Psoas muscle (tissue), 8 donors: ENCODE data around the gene CFAP221. TPM values are rescaled to one million over a fixed set of nuclear protein-coding genes. Genes with fewer than 3 reads are reported as not detected.

Experiments
- ATAC-seq, 4 donors: fragments of 200-7000 bp; cut with Tn5 transposase; one replicate each; pipeline ENCODE4 v1.9.1; 2020; ENCODE audit warnings: moderate library complexity in 3 of 4, mild to moderate bottlenecking in 2 of 4
- DNase-seq, 2 donors: peaks; one replicate each; pipeline ENCODE4 v3.0.0-alpha.2; 2020
- H3K27ac ChIP-seq: fragments of 200-600 bp; one replicate; pipeline ENCODE4 v1.8.0; 2022
- H3K27me3 ChIP-seq, 3 donors: fragments of 200-600 bp in 1 of 3; one replicate each; pipeline versions ENCODE4 v1.6.1 to v1.8.0; 2013 to 2022; ENCODE audit warnings: low read length in 2 of 3, mild to moderate bottlenecking in 2 of 3, moderate library complexity in 1 of 3; ENCODE audit not compliant: insufficient read depth in 3 of 3
- H3K36me3 ChIP-seq, 2 donors: fragments of 200-600 bp in 1 of 2; one replicate each; pipeline versions ENCODE4 v1.6.1 to v1.8.0; 2013 to 2022; ENCODE audit warnings: low read depth in 1 of 2, mild to moderate bottlenecking in 1 of 2, moderate library complexity in 1 of 2; ENCODE audit not compliant: insufficient read depth in 1 of 2
- H3K4me1 ChIP-seq: fragments of 200-600 bp; one replicate; pipeline ENCODE4 v1.8.0; 2022
- H3K4me3 ChIP-seq: fragments of 200-600 bp; one replicate; pipeline ENCODE4 v1.8.0; 2022; ENCODE audit warnings: mild to moderate bottlenecking
- H3K9me3 ChIP-seq: fragments of 200-600 bp; one replicate; pipeline ENCODE4 v1.8.0; 2022
- CTCF ChIP-seq: fragments of 200-600 bp; IDR thresholded peaks from one replicate; pipeline ENCODE4 v1.8.0; 2022; ENCODE audit warnings: antibody characterized with exemption
- WGBS, 3 donors: extraction: QIAGEN DNeasy Blood & Tissue Kit; methylation state at CpG; one replicate each; pipeline versions ENCODE4 v1.1.6 to v1.1.7; 2013; 5-methylcytosine and 5-hydroxymethylcytosine counted together
- intact Hi-C, 2 donors: fragments of 100-400 bp; cut with DNase I; formaldehyde crosslinking; loops; one replicate each; pipeline versions ENCODE4 v1.11.0 to v1.14.2; 2022
- polyA plus RNA-seq, 3 donors: library from polyadenylated mRNA; stranded (reverse); fragments of 200-250 nt; gene quantifications; one replicate each; pipeline ENCODE4 v1.2.3, GENCODE V29; 2013
- total RNA-seq, 4 donors: library from RNA; stranded (reverse); fragmentation: NEBNext Ultra II Directional in 2 of 4; extraction: Animal tissue kit (Norgen Biotek cat#: 25700) in 2 of 4; gene quantifications; one replicate each; pipeline versions ENCODE4 v1.2.1 to v1.2.4, GENCODE V29; 2021 to 2023
- donor health status: healthy with polysubstance abuse.
- donor health status: DM: no; HTN: no; CAD: no; lungs with moderate emphysema.
- donor health status: Bipolar disorder and iron deficiency.
- donor health status: healthy.
- donor health status: DM: yes; HTN: yes; CAD: no.
- donor health status: DM: no; HTN: no; CAD: no.
- donor health status: DM: no; HTN: no; CAD: no.
- donor health status: DM: yes; HTN: yes; CAD: no.

Gene CFAP221
- total and polyA plus RNA-seq, 7 donors, result 0.36 to 0.88 TPM; not detected in 5

DNA sequence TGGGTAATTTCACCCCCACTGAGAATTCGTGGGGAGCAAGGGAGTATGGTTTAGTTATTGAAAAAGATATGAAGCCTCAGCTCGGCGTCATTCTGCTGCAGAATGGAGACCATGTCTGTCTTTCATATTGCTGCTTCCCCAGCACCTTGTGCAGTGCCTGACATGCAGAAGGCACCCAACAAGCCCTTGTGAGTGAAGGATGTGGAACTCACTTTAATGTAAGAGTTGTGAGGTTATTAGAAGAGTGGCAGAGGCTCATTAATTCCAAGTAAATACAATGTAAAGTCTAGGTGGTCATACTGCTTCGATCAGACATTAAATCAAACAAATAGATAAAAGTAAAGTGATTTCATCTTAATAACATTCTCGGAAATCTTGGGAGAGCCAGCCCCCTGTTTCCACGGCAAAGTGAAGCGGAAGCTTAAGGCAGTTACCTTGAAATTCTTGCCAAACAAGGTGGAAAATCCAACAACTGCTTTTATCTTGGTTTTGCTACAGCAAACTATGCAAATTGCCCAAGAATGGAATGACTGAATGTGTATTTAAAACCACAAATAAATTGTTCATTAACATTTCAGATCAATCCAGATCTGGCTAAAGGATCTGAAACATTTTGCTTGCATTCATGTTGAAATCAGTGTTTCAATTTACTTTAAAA is 9.6 kb downstream of the CFAP221 start:
- Histone ChIP-seq H3K4me1 (peaks cover 11% of the 10 kb centered on the region), H3K9me3 (no peaks in the 10 kb centered on the region), H3K27me3 (no peaks in the 10 kb centered on the region), H3K36me3 (no peaks in the 10 kb centered on the region), H3K4me3 (no peak overlapping the region), H3K27ac (no peak overlapping the region)
- no peak for DNase-seq
- intact Hi-C loops, result no loop called here
- no peak for TF ChIP-seq CTCF
- WGBS, 3 donors, result 84 to 89% (median 84%) methylated on average over 7 of the region's 7 CpGs
- ATAC-seq, result no peak

DNA sequence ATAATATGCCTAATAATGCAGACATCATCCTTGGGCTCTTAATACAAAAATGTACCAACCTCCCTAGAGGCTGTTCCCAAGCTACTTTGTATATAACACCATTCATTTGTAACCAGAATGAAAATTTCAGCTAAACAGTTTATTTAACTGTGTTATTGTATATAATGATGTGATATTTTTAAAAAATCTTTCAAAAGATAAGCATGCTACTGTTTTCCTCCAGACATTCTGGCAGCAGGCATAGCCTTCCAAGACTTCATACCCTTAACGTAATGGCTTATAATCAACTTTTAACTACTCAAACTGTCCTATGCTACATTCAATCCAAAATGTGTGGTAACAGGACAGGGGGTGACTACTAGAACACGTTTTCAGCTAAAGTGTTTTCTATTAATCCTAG is 21.2 kb downstream of the CFAP221 start:
- no peaks in the 10 kb centered on the region for H3K9me3 ChIP-seq
- TF ChIP-seq CTCF, result no peak
- H3K4me1 ChIP-seq, result no peaks in the 10 kb centered on the region
- H3K27ac ChIP-seq, result no peak overlapping the region
- ATAC-seq, result no peak
- DNase-seq, result no peak
- H3K36me3 ChIP-seq, result no peaks in the 10 kb centered on the region
- no peak overlapping the region for H3K4me3 ChIP-seq
- no peaks in the 10 kb centered on the region for H3K27me3 ChIP-seq
- intact Hi-C loops, result no loop called here
- WGBS, 3 donors, result 61 to 81% (median 68%) methylated on average over 2 of the region's 2 CpGs

DNA sequence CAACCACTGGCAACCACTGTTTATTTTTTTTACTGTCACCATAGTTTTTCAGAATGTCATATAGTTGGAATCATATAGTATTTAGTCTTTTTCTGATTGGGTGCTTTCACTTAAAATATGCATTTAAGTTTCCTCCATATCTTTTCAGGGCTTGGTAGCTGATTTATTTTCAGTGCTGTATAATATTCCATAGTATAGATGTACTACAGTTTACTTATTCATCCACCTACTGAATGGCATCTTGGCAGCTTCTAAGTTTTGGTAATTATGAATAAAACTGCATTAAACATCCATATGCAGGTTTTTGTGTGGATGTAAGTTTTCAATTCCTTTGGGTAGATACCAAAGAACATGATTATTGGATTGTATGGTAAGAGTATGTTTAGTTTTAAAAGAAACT is 23.0 kb downstream of the CFAP221 start:
- Histone ChIP-seq H3K4me1 (no peaks in the 10 kb centered on the region), H3K9me3 (no peaks in the 10 kb centered on the region), H3K4me3 (no peak overlapping the region), H3K27me3 (no peaks in the 10 kb centered on the region), H3K36me3 (no peaks in the 10 kb centered on the region), H3K27ac (no peak overlapping the region)
- intact Hi-C loops, result no loop called here
- TF ChIP-seq CTCF, result no peak
- ATAC-seq (no peak), DNase-seq (no peak)

DNA sequence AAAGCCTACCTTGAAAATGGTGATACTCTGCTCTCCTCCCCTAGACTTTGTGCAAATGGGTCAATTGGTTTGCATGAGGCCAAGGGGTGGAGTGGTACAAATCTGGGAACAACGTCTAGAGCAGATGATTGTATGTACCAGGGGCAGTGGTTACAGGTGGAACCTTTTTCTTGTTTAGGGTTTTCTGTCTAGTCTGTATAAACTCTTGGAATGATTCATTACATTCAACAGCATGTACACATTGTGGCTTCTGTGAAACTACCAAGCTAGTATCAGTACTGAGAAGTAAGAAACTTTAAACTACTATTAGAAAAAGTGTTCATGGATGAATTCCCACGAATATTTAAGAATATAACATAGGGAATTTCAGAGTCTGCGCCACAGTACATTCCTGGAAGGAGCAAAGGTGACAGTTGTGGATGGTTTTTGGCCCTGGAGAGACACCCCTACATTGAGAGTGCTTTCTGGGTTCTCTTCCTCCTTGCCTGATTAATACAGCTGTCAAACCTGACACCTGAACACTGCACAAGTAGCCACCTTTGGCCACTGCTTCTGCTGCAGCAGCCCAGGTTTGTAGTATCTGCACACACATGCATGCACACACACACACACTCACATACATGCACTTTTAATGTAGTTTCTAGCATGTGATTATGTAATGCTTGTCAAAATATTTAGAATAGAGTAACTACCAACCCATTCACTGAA is 30.0 kb downstream of the CFAP221 start:
- intact Hi-C loops, result no loop called here
- TF ChIP-seq CTCF, result no peak
- DNase-seq, result no peak
- no peak overlapping the region for H3K4me3 ChIP-seq
- no peak for ATAC-seq
- H3K9me3 ChIP-seq, result no peaks in the 10 kb centered on the region
- H3K36me3 ChIP-seq, result no peaks in the 10 kb centered on the region
- H3K27me3 ChIP-seq, result no peaks in the 10 kb centered on the region
- H3K27ac ChIP-seq, result no peak overlapping the region
- H3K4me1 ChIP-seq, result no peaks in the 10 kb centered on the region
- 69 to 74% (median 73%) methylated on average over 3 of the region's 3 CpGs for WGBS, 3 donors
